Measurements from ENCODE around the gene ZNF526. TPM values are rescaled to one million over a fixed set of nuclear protein-coding genes. Genes with fewer than 3 reads are reported as not detected.

ZNF526 gene
- total RNA-seq, 1 experiment from 2014 or later = 13.1 TPM

GRCh38 chr19:42233106-42233505, 13.0 kb downstream of the ZNF526 start (continued):
- TF ChIP-seq, protein P1, sequence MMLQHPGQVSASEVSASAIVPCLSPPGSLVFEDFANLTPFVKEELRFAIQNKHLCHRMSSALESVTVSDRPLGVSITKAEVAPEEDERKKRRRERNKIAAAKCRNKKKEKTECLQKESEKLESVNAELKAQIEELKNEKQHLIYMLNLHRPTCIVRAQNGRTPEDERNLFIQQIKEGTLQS (IDR thresholded peaks at IDR 0.05) = no peak
- TF ChIP-seq JUND (IDR thresholded peaks at IDR 0.05) (no peak), POLR2AphosphoS5 (IDR thresholded peaks at IDR 0.05; ENCODE audit: low read depth, low read length) (no peak), EZH2phosphoT487 (IDR thresholded peaks at IDR 0.05; ENCODE audit: borderline replicate concordance) (no peak), CBX3 (IDR thresholded peaks at IDR 0.05; ENCODE audit: low read depth) (no peak), SRF (IDR thresholded peaks at IDR 0.05; ENCODE audit: low read depth) (no peak), ZNF274 (IDR thresholded peaks at IDR 0.05; ENCODE audit: low read depth, low read length) (no peak), RAD21 (IDR thresholded peaks at IDR 0.05; ENCODE audit: low read depth) (no peak), YY1 (IDR thresholded peaks at IDR 0.05; ENCODE audit: extremely low read depth, insufficient replicate concordance, low read depth, low read length) (no peak), EZH2 (IDR thresholded peaks at IDR 0.05) (no peak)
- TF ChIP-seq, protein P2, sequence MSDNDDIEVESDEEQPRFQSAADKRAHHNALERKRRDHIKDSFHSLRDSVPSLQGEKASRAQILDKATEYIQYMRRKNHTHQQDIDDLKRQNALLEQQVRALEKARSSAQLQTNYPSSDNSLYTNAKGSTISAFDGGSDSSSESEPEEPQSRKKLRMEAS (IDR thresholded peaks at IDR 0.05) = no peak

GRCh38 chr19:42233678-42234292, 13.7 kb downstream of the ZNF526 start:
- ChIA-PET POLR2A (interaction anchor here (0.8 kb wide), 1 partner anchor 9 kb away, joined by 4 read pairs; no protein-coding TSS in a partner anchor), RAD21 (ENCODE audit: low non-redundant PET in 1 of 2, low total read pairs in 2 of 2, uncharacterized antibody in 2 of 2, unreplicated experiment in 2 of 2) (no interaction called here), CTCF (no interaction called here)
- no peak overlapping the region for H3K4me2 ChIP-seq (ENCODE audit: low read length)
- intact Hi-C loops (cut with micrococcal nuclease) = no loop called here
- no peak for ATAC-seq
- no peaks in the 10 kb centered on the region for H4K20me1 ChIP-seq (ENCODE audit: insufficient read depth)
- no peak overlapping the region for H3K9ac ChIP-seq (ENCODE audit: low read length)
- peaks cover 46 to 50% of the 10 kb centered on the region in 2 experiments; a peak in 3 of 4 replicates for H3K36me3 ChIP-seq (ENCODE audit: control insufficient read depth in 1 of 2, insufficient read depth in 2 of 2, low read length in 2 of 2)
- no peak overlapping the region for H2AFZ ChIP-seq (ENCODE audit: low read depth, low read length, poor library complexity, severe bottlenecking)
- BruUV-seq (replicated peaks) = no TSS peak
- no peaks in the 10 kb centered on the region for H3K4me1 ChIP-seq (ENCODE audit: control insufficient read depth in 1 of 2, insufficient read depth in 2 of 2, low read length in 2 of 2)
- no peak overlapping the region for H3K4me3 ChIP-seq (replicated peaks in 1 of 2; ENCODE audit: low read depth in 1 of 2, low read length in 2 of 2)
- no peaks in the 10 kb centered on the region for H3K9me2 ChIP-seq (ENCODE audit: insufficient read depth)
- no peaks in the 10 kb centered on the region for H3K27me3 ChIP-seq (ENCODE audit: insufficient read depth, low read length)
- no peak for DNase-seq (ENCODE audit: low read depth, low spot score)
- H3K79me2 ChIP-seq (ENCODE audit: insufficient read depth, low read length) = peaks cover 48% of the 10 kb centered on the region
- H3K27ac ChIP-seq (ENCODE audit: low read depth, low read length) = no peak overlapping the region
- no peaks in the 10 kb centered on the region for H3K9me3 ChIP-seq (ENCODE audit: control insufficient read depth in 1 of 2, insufficient read depth in 1 of 2, low read depth in 1 of 2, low read length in 2 of 2)
- TF ChIP-seq, protein P2 (IDR thresholded peaks at IDR 0.05) = no peak
- TF ChIP-seq, protein P1 (IDR thresholded peaks at IDR 0.05) = no peak
- TF ChIP-seq ZFX (IDR thresholded peaks at IDR 0.05) (no peak), FOSL1 (IDR thresholded peaks at IDR 0.05; ENCODE audit: low read depth) (no peak), EGR1 (IDR thresholded peaks at IDR 0.05; ENCODE audit: low read depth) (no peak), ZBTB33 (IDR thresholded peaks at IDR 0.05; ENCODE audit: extremely low read depth, insufficient replicate concordance, low read length) (no peak), SRF (IDR thresholded peaks at IDR 0.05; ENCODE audit: low read depth) (no peak), CEBPB (IDR thresholded peaks at IDR 0.05; ENCODE audit: low read depth) (no peak), RAD21 (IDR thresholded peaks at IDR 0.05; ENCODE audit: low read depth) (no peak)
- TF ChIP-seq, protein P3, sequence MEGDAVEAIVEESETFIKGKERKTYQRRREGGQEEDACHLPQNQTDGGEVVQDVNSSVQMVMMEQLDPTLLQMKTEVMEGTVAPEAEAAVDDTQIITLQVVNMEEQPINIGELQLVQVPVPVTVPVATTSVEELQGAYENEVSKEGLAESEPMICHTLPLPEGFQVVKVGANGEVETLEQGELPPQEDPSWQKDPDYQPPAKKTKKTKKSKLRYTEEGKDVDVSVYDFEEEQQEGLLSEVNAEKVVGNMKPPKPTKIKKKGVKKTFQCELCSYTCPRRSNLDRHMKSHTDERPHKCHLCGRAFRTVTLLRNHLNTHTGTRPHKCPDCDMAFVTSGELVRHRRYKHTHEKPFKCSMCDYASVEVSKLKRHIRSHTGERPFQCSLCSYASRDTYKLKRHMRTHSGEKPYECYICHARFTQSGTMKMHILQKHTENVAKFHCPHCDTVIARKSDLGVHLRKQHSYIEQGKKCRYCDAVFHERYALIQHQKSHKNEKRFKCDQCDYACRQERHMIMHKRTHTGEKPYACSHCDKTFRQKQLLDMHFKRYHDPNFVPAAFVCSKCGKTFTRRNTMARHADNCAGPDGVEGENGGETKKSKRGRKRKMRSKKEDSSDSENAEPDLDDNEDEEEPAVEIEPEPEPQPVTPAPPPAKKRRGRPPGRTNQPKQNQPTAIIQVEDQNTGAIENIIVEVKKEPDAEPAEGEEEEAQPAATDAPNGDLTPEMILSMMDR (IDR thresholded peaks at IDR 0.05 in 2 of 3, conservative IDR thresholded peaks at IDR 0.05 in 1 of 3; ENCODE audit: borderline replicate concordance in 1 of 3, insufficient read depth in 1 of 3, low read depth in 2 of 3, low read length in 2 of 3) = no peak
